ENCODE results near the gene SLC5A11. TPM values are rescaled to one million over a fixed set of nuclear protein-coding genes. Genes with fewer than 3 reads are reported as not detected.
"Not testable (repeated sequence)": the region's sequence is repeated elsewhere in the genome, so short reads cannot be mapped to it uniquely, and the experiment has no call there.

The SLC5A11 gene
- total and polyA plus RNA-seq, 4 donors = 0.15 to 4.1 (median 0.92) TPM

DNA sequence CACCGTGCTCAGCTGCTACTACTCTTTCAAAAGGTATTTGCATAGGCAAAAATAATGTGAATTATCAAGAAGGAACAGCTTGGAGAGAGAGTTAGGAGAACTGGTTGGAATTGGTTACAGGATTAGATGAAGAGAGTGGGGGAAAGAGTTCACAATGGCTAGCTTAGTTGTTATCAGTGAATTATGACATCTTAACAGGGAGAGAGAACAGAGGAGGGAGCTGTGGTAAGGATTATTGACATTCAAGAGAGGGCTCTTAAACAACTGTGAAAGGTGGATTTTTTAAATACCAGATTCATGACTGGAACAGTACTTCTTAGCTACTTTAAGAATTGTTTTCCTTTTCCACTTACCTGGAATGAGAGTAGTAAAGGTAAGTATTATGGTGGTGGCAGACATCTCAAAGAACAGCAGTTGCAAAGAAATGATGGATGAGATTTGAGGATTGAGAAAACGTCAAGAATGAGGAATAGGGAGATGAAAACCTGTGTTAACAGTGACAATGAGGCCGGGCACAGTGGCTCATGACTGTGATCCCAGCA, 43.9 kb upstream of the SLC5A11 start:
- Histone ChIP-seq H3K9me3 (ENCODE audit: control insufficient read depth in 4 of 4, low read length in 3 of 4) (no peaks in the 10 kb centered on the region), H3K36me3 (ENCODE audit: control insufficient read depth in 4 of 4, insufficient read depth in 3 of 4, low read depth in 1 of 4, low read length in 3 of 4) (peaks cover 5 to 91% (median 73%) of the 10 kb centered on the region in 4 donors), H3K27ac (ENCODE audit: low read depth in 1 of 2, low read length in 2 of 2) (no peak overlapping the region), H3K9ac (ENCODE audit: low read depth in 1 of 2, low read length in 2 of 2) (no peak overlapping the region), H3K4me1 (ENCODE audit: control insufficient read depth in 4 of 4, insufficient read depth in 4 of 4, low read length in 3 of 4) (no peaks in the 10 kb centered on the region), H3K4me3 (ENCODE audit: low read depth in 1 of 3, low read length in 3 of 3) (no peak overlapping the region), H3K27me3 (ENCODE audit: control insufficient read depth in 4 of 4, insufficient read depth in 4 of 4, low read length in 3 of 4) (no peaks in the 10 kb centered on the region)
- DNase-seq (ENCODE audit: low spot score) = no peak
- 94% methylated on average over 3 of the region's 3 CpGs for WGBS
- no peak for TF ChIP-seq FOXA1 (IDR thresholded peaks at IDR 0.05)
- TF ChIP-seq GABPA (IDR thresholded peaks at IDR 0.05 in 1 of 2, conservative IDR thresholded peaks at IDR 0.05 in 1 of 2) = no peak
- no peak for TF ChIP-seq RXRA (IDR thresholded peaks at IDR 0.05)
- no peak for TF ChIP-seq RAD21 (IDR thresholded peaks at IDR 0.05)
- TF ChIP-seq, protein P1, sequence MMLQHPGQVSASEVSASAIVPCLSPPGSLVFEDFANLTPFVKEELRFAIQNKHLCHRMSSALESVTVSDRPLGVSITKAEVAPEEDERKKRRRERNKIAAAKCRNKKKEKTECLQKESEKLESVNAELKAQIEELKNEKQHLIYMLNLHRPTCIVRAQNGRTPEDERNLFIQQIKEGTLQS (IDR thresholded peaks at IDR 0.05) = no peak
- no peak for TF ChIP-seq HNF4G (IDR thresholded peaks at IDR 0.05)

DNA sequence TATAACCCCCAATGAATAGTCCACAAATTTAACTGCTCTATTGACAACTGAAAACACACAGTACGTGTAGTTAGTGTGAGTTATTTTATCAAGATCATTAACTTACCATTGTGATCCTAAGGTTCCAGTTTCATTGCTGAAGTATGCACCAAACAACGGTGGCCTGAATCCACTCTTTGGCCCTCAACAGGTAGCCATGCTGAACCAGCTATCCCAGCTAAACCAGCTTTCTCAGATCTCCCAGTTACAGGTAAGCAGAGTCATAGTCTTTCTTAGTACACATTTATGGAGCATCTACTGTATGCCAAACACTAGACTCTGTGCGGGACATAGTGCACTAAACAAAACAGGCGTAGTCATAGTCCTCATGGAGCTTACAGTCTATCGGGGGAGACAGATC, 40.3 kb upstream of the SLC5A11 start:
- Histone ChIP-seq H3K4me3 (ENCODE audit: low read depth in 1 of 3, low read length in 3 of 3) (no peak overlapping the region), H3K9me3 (ENCODE audit: control insufficient read depth in 4 of 4, low read length in 3 of 4) (no peaks in the 10 kb centered on the region), H3K27ac (ENCODE audit: low read depth in 1 of 2, low read length in 2 of 2) (no peak overlapping the region), H3K27me3 (ENCODE audit: control insufficient read depth in 4 of 4, insufficient read depth in 4 of 4, low read length in 3 of 4) (no peaks in the 10 kb centered on the region), H3K4me1 (ENCODE audit: control insufficient read depth in 4 of 4, insufficient read depth in 4 of 4, low read length in 3 of 4) (no peaks in the 10 kb centered on the region), H3K36me3 (ENCODE audit: control insufficient read depth in 4 of 4, insufficient read depth in 3 of 4, low read depth in 1 of 4, low read length in 3 of 4) (peaks cover 11 to 88% (median 76%) of the 10 kb centered on the region in 4 donors), H3K9ac (ENCODE audit: low read depth in 1 of 2, low read length in 2 of 2) (no peak overlapping the region)
- DNase-seq (ENCODE audit: low spot score) = no peak
- WGBS = 93% methylated on average over 5 of the region's 5 CpGs
- no peak for TF ChIP-seq EGR1 (IDR thresholded peaks at IDR 0.05; ENCODE audit: low read depth in 2 of 2)
- no peak for TF ChIP-seq JUND (IDR thresholded peaks at IDR 0.05)
- TF ChIP-seq HNF4G (IDR thresholded peaks at IDR 0.05) = no peak

DNA sequence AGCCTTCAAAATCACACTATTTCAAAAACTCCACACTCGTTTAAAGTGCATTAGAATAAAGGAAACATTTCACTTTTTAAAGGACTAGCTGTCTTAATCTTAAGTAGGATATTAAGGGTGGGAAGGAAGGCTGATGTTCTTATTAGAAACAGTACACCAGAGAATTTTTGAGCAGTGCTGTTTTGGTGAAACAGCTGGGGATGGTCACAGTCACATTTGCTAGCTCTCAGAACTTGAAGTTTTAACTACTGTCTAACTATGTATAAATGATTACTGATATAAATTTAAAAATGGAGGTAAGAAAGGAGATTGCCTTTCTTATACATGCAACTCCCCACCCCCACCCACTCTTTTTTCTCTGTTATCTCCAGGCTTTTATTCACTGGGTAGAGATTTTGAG, 38.5 kb upstream of the SLC5A11 start:
- DNase-seq (ENCODE audit: low spot score) = no peak
- no peak overlapping the region for H3K9ac ChIP-seq (ENCODE audit: low read depth in 1 of 2, low read length in 2 of 2)
- 68% methylated on average over 1 of the region's 1 CpG for WGBS
- H3K4me1 ChIP-seq (ENCODE audit: control insufficient read depth in 4 of 4, insufficient read depth in 4 of 4, low read length in 3 of 4) = no peaks in the 10 kb centered on the region
- H3K27me3 ChIP-seq (ENCODE audit: control insufficient read depth in 4 of 4, insufficient read depth in 4 of 4, low read length in 3 of 4) = no peaks in the 10 kb centered on the region
- H3K27ac ChIP-seq (ENCODE audit: low read depth in 1 of 2, low read length in 2 of 2) = no peak overlapping the region
- H3K36me3 ChIP-seq (ENCODE audit: control insufficient read depth in 4 of 4, insufficient read depth in 3 of 4, low read depth in 1 of 4, low read length in 3 of 4) = peaks cover 10 to 86% (median 73%) of the 10 kb centered on the region in 4 donors
- H3K4me3 ChIP-seq (ENCODE audit: low read depth in 1 of 3, low read length in 3 of 3) = no peak overlapping the region
- H3K9me3 ChIP-seq (ENCODE audit: control insufficient read depth in 4 of 4, low read length in 3 of 4) = no peaks in the 10 kb centered on the region
- TF ChIP-seq HNF4A (conservative IDR thresholded peaks at IDR 0.05) (no peak), TAF1 (conservative IDR thresholded peaks at IDR 0.05) (no peak), FOXA1 (IDR thresholded peaks at IDR 0.05) (no peak), NR2F2 (IDR thresholded peaks at IDR 0.05) (no peak)

DNA sequence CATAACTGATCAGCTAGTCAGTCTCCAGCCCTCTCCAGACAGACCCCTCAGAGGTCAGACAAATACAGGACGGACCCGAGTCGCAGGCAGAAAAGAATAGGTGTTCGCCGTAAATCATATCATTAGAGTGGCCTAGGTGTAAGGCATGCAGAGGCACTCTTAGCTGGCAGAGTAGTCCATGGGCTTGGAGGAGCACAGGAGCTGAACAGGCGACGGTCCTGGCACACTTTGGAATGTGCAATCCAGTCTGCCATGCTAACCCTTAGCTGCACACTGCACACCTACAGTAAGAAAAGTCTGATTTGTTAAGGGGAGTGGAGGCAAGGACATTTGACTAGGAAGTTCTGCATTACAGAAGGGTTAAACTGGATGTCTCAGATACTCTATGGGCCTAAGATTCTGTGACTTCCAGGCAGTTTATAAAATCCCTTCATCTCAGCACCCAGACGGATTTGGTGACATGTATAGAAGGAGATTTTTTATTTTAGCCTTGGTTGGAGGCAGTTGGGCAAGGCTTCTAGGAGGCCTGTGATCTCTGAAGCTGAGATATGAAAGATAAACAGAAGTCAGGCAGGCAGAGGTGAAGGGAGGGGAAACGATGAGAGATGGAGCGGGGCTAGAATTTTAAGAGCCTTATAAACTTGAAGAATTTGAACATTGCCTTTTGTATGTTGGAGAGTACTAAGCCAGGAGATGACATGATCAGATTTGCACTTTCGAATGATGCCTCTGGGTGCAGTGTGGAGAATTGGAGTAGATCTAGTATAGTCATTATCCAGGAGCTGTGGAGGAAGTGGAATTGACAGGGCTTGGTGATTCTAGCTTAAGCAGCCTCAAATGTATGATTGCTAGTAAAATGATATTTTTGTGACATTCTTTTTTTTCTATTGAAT, 34.6 kb upstream of the SLC5A11 start:
- WGBS = 84% methylated on average over 11 of the region's 11 CpGs

DNA sequence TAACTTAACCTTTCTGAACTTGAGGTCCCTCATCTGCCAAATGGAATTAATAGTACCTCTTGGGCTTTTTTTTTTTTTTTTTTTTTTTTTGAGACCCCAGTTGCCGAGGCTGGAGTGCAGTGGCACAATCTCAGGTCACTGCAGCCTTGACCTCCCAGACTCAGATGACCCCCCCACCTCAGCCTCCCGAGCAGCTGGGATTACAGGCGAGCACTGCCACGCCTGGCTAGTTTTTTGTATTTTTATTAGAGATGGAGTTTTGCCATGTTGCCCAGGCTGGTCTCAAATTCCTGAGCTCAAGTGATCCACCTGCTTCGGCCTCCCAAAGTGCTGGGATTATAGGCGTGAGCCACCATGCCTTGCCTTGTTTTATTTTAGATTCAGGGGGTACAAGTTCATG, 33.0 kb upstream of the SLC5A11 start:
- not testable (repeated sequence) for DNase-seq (ENCODE audit: low spot score); H3K9ac ChIP-seq (ENCODE audit: low read depth in 1 of 2, low read length in 2 of 2); H3K27ac ChIP-seq (ENCODE audit: low read depth in 1 of 2, low read length in 2 of 2); H3K27me3 ChIP-seq (ENCODE audit: control insufficient read depth in 4 of 4, insufficient read depth in 4 of 4, low read length in 3 of 4); H3K9me3 ChIP-seq (ENCODE audit: control insufficient read depth in 4 of 4, low read length in 3 of 4); H3K4me3 ChIP-seq (ENCODE audit: low read depth in 1 of 3, low read length in 3 of 3); H3K4me1 ChIP-seq (ENCODE audit: control insufficient read depth in 4 of 4, insufficient read depth in 4 of 4, low read length in 3 of 4)
- peaks cover 14 to 68% (median 63%) of the 10 kb centered on the region in 4 donors for H3K36me3 ChIP-seq (ENCODE audit: control insufficient read depth in 4 of 4, insufficient read depth in 3 of 4, low read depth in 1 of 4, low read length in 3 of 4)
- WGBS = 90% methylated on average over 6 of the region's 6 CpGs

More for the DNA sequence above, 34.6 kb upstream of the SLC5A11 start:
- H3K4me3 ChIP-seq (ENCODE audit: low read depth in 1 of 3, low read length in 3 of 3) = no peak overlapping the region
- H3K9ac ChIP-seq (ENCODE audit: low read depth in 1 of 2, low read length in 2 of 2) = no peak overlapping the region
- no peak overlapping the region for H3K27ac ChIP-seq (ENCODE audit: low read depth in 1 of 2, low read length in 2 of 2)
- TF ChIP-seq GABPA (IDR thresholded peaks at IDR 0.05 in 1 of 2, conservative IDR thresholded peaks at IDR 0.05 in 1 of 2) (no peak), SP1 (IDR thresholded peaks at IDR 0.05) (no peak), EGR1 (IDR thresholded peaks at IDR 0.05; ENCODE audit: low read depth in 2 of 2) (no peak), JUND (IDR thresholded peaks at IDR 0.05) (no peak), FOXA1 (IDR thresholded peaks at IDR 0.05) (no peak)
- DNase-seq (ENCODE audit: low spot score) = no peak
- peaks cover 16 to 75% (median 72%) of the 10 kb centered on the region in 4 donors for H3K36me3 ChIP-seq (ENCODE audit: control insufficient read depth in 4 of 4, insufficient read depth in 3 of 4, low read depth in 1 of 4, low read length in 3 of 4)
- no peaks in the 10 kb centered on the region for H3K9me3 ChIP-seq (ENCODE audit: control insufficient read depth in 4 of 4, low read length in 3 of 4)
- H3K27me3 ChIP-seq (ENCODE audit: control insufficient read depth in 4 of 4, insufficient read depth in 4 of 4, low read length in 3 of 4) = no peaks in the 10 kb centered on the region
- peaks cover 0 to 2% (median 0%) of the 10 kb centered on the region in 4 donors for H3K4me1 ChIP-seq (ENCODE audit: control insufficient read depth in 4 of 4, insufficient read depth in 4 of 4, low read length in 3 of 4)

All from liver (tissue), 9 donors.